HL-60/S4 (cell line): ENCODE measurements around the gene OTOG.

Experiments
- in situ Hi-C: fragments of 300-500 bp; cut with MboI; formaldehyde crosslinking; loops from 2 replicates; pipeline ENCODE4 v1.14.3; 2022; ENCODE audit warnings: low sequenced_read_pairs

Gene OTOG, protein sequence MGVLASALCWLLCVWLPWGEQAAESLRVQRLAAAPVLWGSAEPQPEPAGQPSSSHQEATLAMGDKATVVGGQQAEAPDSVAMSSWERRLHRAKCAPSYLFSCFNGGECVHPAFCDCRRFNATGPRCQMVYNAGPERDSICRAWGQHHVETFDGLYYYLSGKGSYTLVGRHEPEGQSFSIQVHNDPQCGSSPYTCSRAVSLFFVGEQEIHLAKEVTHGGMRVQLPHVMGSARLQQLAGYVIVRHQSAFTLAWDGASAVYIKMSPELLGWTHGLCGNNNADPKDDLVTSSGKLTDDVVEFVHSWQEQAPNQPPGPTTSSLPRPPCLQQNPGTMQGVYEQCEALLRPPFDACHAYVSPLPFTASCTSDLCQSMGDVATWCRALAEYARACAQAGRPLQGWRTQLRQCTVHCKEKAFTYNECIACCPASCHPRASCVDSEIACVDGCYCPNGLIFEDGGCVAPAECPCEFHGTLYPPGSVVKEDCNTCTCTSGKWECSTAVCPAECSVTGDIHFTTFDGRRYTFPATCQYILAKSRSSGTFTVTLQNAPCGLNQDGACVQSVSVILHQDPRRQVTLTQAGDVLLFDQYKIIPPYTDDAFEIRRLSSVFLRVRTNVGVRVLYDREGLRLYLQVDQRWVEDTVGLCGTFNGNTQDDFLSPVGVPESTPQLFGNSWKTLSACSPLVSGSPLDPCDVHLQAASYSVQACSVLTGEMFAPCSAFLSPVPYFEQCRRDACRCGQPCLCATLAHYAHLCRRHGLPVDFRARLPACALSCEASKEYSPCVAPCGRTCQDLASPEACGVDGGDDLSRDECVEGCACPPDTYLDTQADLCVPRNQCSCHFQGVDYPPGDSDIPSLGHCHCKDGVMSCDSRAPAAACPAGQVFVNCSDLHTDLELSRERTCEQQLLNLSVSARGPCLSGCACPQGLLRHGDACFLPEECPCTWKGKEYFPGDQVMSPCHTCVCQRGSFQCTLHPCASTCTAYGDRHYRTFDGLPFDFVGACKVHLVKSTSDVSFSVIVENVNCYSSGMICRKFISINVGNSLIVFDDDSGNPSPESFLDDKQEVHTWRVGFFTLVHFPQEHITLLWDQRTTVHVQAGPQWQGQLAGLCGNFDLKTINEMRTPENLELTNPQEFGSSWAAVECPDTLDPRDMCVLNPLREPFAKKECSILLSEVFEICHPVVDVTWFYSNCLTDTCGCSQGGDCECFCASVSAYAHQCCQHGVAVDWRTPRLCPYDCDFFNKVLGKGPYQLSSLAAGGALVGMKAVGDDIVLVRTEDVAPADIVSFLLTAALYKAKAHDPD (N-terminal part only)

DNA sequence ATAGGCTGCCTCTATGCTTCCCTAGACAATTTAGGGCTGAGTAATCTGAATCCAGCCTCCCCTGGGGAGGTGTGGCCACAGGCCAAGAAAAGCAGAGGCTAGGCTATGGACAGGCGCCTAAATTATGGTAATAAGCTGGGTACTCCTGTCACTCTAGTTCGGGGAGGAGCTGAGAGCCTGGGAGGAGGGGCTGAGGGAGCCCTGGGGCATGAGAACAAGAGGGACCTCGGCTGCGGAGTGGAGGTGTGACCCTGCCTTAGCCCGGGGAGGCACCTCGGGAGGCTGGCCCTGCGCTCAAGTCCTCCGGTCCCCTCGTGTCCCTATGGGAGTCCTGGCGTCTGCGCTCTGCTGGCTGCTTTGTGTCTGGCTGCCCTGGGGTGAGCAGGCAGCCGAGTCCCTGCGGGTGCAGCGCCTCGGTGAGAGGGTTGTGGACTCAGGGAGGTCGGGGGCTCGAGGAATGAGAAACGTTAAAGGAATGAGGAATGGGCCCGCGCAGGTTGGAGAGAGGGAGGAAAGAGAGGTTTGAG, at the start of gene OTOG:
TSS of gene OTOG (plus strand) at position 209 of the 527 bp plus-strand sequence. CDS start at position 323, 114 bp downstream.
- in situ Hi-C loops: loop anchor here (25.0 kb wide), 1 partner anchor 310 kb away; no protein-coding TSS in a partner anchor

DNA sequence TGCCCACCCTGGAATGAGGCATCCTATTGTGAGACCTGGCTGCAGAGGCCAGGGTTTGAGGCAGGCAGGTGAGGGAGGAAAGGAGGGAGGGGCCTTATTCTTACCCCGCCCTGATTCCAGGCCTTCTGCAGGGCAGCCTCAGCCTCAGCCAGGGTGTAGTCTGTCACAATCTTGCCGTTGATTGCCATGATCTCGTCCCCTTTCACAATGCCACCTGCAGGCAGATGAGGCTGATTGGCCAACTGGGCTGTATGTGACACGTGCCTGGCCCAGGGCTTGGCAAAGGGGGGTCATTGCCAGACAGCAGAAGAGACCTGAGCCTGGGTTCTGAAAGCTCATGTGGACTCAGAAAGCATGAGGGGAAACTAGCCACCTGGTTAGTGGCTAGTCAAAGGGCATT, 49.0 kb upstream of the OTOG start:
- in situ Hi-C loops: loop anchor here (10.0 kb wide), 1 partner anchor 103 kb away; no protein-coding TSS in a partner anchor

DNA sequence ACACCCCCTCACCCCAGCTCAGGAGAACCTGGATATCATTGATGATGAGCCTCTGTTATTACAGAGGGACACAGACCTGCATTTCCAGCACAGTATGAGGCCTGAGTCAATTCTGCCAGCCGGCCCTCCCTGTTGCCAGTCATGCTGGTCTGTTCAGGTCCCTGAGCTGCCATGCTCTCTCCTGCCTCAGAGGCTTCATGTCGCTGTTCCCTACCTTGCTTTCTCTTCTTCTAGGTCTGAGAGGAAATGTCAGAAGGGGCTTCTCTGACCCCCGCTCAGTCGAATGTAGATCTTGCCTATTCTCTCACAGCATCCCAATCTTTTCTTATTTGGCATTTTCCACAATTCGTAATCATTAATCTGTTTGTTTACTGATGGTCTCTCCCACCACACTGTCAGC, 48.6 kb upstream of the OTOG start:
- in situ Hi-C loops: loop anchor here (10.0 kb wide), 1 partner anchor 104 kb away; no protein-coding TSS in a partner anchor

DNA sequence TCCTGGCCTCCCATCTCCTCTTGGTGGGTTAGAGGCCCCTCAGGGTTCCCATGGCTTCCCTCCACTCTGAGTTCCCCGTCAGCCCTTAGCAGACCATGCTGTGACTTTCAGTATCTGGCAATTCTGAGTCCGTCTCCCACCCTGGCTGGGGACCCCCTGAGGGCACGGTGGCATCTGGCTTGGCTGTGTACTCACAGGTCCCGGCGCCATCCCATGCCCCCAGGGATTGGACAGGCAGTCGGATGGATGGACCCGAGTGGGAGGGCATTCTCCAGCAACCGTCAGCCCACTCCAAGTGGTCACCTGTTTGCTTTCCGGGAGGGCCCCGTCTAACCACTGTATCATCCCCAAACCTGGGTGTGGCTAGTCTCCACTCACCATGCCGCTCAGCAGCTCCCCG, 46.4 kb upstream of the OTOG start:
- in situ Hi-C loops: no loop called here

DNA sequence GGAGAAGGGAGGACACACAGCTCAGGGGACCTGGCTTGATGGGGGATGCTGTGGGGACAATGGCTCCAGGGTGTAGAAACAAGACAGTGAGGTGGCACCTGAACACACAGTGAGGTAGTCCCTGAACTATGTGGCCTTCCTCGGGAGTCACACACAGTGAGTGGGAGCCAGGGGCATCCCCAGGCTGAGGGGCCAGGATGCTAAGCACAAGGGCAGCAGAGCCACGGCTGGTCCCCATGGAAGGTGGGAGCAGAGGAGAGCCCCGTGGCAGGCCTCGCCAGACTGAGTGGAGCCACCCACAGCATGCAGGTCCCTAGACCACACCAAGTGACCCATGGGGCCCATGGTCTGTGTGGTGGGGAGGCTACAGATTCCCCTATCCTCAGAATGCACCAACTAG, 44.4 kb upstream of the OTOG start:
- in situ Hi-C loops: no loop called here

DNA sequence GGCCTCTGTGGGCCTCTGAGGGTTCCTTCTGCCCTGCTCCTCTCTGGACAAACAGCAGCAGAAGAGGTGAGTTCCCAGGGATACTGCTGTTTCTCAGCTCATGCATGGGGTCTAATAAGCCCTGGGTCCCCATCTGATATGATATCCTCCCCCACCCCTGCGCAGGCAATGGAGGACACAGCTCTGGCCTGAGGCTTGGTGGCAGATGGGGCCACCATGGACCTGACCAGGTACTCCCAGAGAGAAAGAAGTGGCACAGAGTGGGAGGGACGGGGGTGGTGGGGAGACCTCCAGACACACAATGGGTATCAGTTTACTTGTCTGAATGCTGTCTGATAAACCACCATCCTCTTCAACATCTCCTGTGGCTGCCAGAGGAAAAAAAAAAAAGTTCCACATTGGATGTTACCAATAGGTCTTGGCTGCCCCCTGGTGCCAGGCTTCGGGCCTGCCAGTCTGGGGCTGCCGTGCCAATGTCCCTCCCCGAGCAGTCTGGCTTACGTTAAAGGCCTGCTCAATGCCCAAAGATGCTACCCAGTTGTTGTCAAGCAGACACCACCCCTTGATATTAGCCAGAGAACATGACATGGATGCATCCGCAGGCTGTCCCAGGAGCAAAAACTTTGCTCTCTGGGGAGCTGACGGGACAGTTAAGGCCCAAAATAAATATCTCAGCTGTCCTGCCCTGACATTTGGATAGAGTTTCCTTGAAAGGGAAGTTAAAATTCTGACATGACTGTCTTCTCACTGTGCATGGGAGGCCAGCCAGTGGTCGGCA, 42.5 kb upstream of the OTOG start:
- in situ Hi-C loops: no loop called here

DNA sequence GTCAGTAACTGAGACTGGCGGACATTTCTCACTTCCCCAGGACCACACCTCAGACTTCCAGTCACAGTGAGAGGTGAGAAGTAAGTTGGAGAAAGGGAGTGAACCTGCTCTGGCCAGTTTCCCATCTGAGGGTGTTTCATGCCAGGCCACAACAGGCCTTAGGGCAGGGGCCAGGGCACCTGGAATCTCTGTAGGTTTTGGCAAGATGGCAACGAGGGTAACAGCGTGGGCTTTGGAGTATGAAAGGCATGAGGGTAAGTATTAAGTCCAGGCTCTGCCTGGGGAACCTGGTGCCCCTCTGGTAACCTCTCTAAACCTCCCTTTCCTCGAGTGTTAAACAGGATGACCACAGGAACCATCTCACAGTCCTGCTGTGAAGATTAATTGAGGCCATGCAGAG, 41.9 kb upstream of the OTOG start:
- in situ Hi-C loops: no loop called here

DNA sequence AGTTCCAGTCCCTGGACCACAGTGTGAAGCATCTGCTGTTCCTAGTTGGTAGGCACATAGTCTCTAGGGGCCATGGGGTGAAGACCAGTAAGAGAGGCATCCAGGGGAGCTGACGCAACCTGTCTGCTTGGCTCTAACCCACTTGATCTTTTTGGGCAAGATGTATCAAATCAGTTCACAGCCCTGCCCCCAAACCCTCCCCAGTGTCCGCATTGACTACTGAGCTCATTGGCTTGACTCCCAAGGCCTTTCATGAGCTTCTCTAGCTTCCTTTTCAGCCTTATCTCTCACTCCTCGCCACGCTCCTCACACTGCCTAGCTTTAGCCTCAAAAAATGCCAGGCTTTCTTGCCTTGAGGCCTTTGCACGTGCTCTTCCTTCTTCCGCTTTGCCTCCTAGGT, 40.7 kb upstream of the OTOG start:
- in situ Hi-C loops: no loop called here

DNA sequence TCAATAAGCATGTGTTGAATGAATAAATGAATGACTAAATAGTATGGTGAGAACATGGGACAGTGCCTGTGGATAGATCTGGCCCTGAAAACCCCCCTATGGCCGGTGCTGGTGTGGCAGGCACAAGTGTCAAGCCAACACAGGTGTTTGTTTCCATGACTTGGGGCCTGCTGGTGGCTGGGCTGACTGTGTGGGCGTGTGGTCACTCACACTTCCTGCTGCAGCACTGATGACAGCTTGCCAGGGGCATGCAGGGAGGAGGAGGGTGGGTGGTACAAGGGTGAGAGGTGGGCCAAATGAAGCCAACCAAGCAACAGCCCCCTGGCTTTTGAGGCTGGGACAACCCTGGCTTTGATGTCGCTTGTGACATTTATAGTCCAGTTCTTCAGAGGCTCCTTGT, 40.1 kb upstream of the OTOG start:
- in situ Hi-C loops: no loop called here

DNA sequence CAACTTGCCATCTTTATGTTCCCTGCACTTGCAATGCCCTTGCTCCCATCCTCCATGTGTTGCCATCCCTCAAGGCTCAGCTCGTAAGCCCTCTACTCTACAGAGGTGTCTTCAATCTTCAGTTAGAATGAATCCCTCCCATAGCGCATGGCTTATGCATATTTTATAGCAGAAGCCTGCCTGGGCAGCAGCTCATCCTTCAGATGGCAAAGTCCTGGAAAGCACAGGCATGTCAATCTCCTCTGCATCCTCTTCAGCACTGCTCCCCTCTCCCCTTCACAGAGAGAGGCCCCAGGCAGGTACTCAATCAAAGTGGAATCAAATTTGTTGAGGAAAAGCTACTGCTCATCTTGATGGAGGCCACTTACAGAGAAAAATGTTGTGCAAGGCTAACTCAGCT, 39.3 kb upstream of the OTOG start:
- in situ Hi-C loops: no loop called here

DNA sequence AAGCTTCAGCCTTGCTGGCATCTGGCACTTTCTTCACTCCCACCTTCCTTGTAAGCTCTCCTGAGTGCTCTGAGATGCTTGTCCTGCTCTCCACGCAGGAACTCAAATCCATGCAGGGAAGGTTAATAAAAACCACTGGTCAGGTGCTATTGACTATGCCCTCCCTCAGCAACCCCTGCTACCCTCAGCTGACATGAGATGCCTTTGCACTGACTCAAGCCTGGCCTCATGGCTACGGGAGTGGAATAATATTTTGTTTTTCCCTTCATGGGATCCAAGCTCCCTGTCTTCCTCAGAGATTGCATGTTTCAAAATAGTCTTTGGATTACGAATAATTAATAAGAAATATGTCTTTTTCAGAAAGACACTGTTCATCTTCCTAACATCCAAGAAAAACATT, 38.8 kb upstream of the OTOG start:
- in situ Hi-C loops: no loop called here

DNA sequence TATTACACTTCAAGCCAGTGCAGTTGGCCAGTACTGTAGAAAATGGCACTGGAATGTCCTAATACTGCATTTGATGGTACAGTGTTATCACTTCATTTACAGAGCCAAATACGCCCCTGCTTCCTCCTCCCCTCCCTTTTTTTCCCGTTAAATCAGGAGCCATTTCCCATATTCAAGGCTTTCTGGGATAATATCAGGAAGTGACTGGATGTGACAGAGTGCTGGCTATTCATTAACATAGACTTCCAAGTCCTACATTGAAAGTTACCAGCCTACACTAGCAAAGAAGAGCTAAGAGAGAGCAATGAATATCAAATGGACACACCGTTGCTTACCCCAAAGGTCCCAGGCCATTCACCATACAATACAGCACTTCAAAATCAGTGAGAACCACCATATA, 38.3 kb upstream of the OTOG start:
- in situ Hi-C loops: no loop called here

DNA sequence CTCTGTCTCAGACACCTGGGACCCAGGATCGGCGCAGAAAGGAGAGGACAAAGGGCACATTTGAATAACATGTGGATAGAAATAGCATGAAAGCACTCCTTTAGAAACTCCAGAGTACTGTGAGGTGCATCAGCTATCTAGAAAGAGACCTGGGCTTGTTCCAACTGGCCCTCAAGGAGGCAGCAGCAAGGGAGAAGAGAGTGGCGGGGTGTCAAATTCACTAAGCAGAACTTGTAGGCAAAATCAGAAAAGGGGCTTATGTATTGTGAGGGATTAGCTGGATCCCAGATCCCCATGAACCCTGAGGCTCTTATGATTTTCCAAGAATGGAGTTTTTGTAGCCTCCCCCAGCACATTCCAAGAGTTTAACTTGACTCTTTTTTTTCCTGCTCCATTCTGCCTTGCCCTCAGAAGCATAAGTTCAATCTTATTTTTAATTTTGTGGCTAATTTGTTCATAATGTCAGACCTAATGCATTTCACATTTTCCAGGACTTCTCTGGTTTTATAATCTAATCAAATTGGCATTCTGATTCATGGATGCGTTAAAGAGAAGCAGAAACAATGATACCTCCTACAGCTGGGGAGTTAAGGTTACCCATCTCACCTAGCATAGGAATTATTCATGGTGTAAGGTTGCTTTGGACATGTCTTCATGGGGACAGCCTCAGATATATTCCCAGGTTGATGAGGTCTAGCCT, 36.4 kb upstream of the OTOG start:
- in situ Hi-C loops: no loop called here

DNA sequence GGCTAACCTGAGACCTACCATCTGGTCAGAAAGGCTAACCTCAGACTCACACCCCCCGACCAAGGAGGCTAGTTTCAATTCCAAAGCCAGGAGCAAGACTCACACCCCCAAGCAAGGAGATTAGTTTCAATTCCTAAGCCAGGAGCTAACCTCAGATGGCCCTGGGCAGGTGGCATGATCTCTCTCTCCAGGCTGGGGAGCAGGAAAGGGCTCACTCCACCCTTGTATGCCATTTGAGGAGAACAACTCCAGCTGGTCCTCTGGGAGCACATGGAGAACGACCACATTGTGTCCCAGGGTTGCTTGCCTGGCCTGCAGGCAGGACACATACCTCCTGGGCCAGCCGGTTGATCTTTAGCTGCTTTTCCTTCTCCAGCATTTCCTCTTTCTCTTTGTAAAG, 35.5 kb upstream of the OTOG start:
- in situ Hi-C loops: no loop called here

DNA sequence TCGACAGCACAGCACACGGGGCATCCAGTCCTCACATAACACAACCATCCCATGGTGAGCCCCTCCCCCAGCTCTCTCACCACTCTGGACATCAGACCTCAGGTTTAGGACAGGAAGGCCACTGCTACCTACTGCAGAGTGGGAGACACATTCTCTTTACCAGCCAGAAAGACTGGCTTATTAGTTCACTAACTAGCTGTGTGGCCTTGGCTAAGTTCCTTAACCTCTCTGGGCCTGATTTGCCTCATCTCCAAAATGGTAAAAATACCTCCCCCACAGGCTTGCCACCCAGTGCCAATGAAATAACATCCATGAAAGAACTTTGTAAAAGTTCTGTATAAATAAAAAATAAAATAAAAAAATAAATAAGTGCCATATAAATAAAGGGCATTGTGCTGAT, 35.0 kb upstream of the OTOG start:
- in situ Hi-C loops: no loop called here

DNA sequence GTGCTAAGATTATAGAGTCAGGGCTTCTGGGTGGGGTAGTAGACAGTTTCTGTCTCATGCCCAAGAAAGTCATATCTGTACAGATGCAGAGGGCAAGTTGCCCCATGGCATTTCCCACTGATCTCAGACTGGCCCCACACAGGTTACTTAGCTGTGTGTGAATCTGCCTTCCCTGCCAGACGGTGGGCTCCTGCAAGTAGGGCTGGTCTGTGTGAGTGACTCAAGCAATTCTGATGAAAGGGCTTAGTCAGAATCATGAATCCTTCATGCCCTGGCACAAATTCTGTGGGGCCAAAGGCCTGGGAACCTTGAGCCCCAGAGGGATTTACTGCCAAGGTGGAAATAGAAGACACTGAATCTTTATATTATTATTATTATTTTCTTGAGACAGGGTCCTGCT, 33.2 kb upstream of the OTOG start:
- in situ Hi-C loops: no loop called here

DNA sequence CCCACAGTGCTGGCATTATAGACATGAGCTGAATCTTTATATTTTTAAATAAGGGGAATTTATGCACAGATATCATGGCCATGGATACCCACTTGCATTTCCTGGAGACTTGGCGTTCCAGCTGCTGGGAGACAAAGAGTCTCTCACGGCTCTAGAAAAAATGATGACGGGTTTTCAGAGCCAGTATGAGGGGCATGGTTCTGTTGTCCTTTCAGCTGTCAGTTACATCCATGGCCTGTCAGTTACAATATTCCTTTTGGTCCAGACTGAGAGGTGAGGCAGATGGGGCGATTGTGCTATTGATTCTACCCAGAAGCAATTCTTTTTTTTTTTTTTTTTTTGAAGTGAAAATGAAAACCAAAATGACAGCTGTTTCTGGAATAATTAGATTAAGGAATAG, 32.6 kb upstream of the OTOG start:
- in situ Hi-C loops: no loop called here

DNA sequence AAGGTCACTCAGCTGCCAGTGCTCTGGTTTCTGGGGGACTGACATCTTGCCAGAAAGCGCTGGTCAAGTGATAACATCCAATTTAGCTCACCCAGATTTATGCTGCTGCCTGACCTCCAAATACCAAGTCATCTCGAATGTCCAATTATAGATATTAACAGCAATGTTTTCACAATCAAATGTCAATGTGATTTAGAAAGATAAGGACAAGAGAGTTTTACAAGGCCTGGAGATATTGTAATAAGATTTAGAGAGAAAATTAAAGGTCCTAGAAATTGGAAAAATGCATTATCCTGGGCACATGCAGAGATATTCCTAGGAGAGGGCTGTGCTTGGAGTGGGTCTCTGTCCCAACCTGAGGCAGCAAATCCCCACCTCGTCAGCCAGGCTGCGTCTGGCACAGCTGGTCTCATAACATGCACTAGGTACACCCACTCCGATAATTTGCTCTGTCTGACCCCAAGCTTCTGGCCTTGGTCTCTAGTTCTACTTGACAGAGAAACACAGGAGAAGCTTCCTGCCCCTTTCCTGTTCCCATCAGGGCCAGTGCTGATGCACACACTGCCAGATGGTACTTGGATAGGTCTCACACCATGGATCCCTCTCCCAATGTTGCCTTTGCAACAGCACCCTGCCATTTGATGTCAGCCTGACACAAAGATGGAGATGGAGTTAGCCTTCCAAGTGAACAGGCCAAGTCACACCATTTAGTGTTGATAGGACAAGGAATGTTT, 31.4 kb upstream of the OTOG start:
- in situ Hi-C loops: no loop called here
